ENCODE results near the gene KREMEN1. TPM values are rescaled to one million over a fixed set of nuclear protein-coding genes. Genes with fewer than 3 reads are reported as not detected.

KREMEN1 gene
- total and polyA plus RNA-seq, 2 donors (not counting 1 experiment from before 2014, with no cell fraction given), result 0.01 TPM; not detected in 1

DNA sequence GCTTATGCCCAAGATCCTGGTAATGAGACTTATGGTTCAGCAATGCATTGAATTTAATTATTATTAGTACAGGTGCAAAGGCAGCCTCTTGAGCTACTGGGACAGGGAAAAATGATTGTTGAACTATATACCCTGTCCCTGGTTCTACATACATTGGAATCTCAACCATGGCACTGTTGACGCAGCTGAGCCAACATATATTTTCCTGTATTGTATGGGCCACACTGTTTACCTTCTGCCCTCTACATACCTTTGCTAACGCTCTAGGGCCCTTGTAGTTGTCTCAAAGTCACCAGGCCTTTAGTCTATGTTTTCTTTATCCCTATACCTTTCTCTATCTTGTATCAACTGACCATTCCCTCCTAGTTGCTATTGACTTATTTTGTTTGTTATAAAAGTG lies 22.6 kb downstream of the KREMEN1 start:
- H3K27ac ChIP-seq (ENCODE audit: low read length in 2 of 2), result no peak overlapping the region
- H3K9me3 ChIP-seq (ENCODE audit: control extremely low read depth in 1 of 3, control insufficient read depth in 2 of 3, insufficient read depth in 1 of 3, low read length in 2 of 3), result no peaks in the 10 kb centered on the region
- 100% methylated on average over 1 of the region's 2 CpGs for WGBS (ENCODE audit: insufficient coverage)
- ATAC-seq (ENCODE audit: low read depth), result no peak
- Mint-ChIP-seq H3K27me3 (peaks cover 15% of the 10 kb centered on the region), H3K4me1 (no peaks in the 10 kb centered on the region), H3K9me3 (ENCODE audit: insufficient read depth) (no peaks in the 10 kb centered on the region), H3K4me3 (no peak overlapping the region), H3K27ac (no peak overlapping the region)
- H4K20me1 ChIP-seq (ENCODE audit: control insufficient read depth, insufficient read depth, low read length, poor library complexity, severe bottlenecking), result no peaks in the 10 kb centered on the region
- peaks cover 0 to 9% (median 0%) of the 10 kb centered on the region in 4 experiments for H3K27me3 ChIP-seq (replicated peaks in 1 of 4; ENCODE audit: control extremely low read depth in 1 of 4, control insufficient read depth in 3 of 4, insufficient read depth in 4 of 4, low read length in 3 of 4)
- H3K4me3 ChIP-seq (ENCODE audit: control extremely low read depth in 1 of 5, extremely low read depth in 1 of 5, insufficient read depth in 1 of 5, low read depth in 2 of 5, low read length in 4 of 5), result no peak overlapping the region
- no peaks in the 10 kb centered on the region for H3K4me1 ChIP-seq (ENCODE audit: control insufficient read depth in 2 of 2, insufficient read depth in 2 of 2, low read length in 2 of 2)
- DNase-seq, result no peak
- H3K79me2 ChIP-seq (ENCODE audit: control insufficient read depth, insufficient read depth, low read length), result no peaks in the 10 kb centered on the region
- no peak overlapping the region for H3K9ac ChIP-seq (ENCODE audit: low read length)
- H3K36me3 ChIP-seq (replicated peaks in 1 of 2; ENCODE audit: control extremely low read depth in 1 of 2, control insufficient read depth in 1 of 2, extremely low read depth in 1 of 2, insufficient read depth in 2 of 2, low read length in 1 of 2), result no peaks in the 10 kb centered on the region
- intact Hi-C loops (cut with micrococcal nuclease), result no loop called here
- ChIA-PET CTCF (interaction anchor here (1.2 kb wide), 1 partner anchor 150 kb away, joined by 4 read pairs; no protein-coding TSS in a partner anchor), POLR2A (no interaction called here)
- no peak for TF ChIP-seq EZH2 (IDR thresholded peaks at IDR 0.05; ENCODE audit: borderline replicate concordance, insufficient read depth, low read depth, low read length, poor library complexity, severe bottlenecking)
- TF ChIP-seq, protein P1, sequence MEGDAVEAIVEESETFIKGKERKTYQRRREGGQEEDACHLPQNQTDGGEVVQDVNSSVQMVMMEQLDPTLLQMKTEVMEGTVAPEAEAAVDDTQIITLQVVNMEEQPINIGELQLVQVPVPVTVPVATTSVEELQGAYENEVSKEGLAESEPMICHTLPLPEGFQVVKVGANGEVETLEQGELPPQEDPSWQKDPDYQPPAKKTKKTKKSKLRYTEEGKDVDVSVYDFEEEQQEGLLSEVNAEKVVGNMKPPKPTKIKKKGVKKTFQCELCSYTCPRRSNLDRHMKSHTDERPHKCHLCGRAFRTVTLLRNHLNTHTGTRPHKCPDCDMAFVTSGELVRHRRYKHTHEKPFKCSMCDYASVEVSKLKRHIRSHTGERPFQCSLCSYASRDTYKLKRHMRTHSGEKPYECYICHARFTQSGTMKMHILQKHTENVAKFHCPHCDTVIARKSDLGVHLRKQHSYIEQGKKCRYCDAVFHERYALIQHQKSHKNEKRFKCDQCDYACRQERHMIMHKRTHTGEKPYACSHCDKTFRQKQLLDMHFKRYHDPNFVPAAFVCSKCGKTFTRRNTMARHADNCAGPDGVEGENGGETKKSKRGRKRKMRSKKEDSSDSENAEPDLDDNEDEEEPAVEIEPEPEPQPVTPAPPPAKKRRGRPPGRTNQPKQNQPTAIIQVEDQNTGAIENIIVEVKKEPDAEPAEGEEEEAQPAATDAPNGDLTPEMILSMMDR (IDR thresholded peaks at IDR 0.05), result no peak
- H3K4me2 ChIP-seq (replicated peaks; ENCODE audit: low read depth, low read length, poor library complexity, severe bottlenecking), result no peak overlapping the region
- H2AFZ ChIP-seq (ENCODE audit: insufficient read depth, low read depth, low read length, poor library complexity, severe bottlenecking), result no peak overlapping the region

DNA sequence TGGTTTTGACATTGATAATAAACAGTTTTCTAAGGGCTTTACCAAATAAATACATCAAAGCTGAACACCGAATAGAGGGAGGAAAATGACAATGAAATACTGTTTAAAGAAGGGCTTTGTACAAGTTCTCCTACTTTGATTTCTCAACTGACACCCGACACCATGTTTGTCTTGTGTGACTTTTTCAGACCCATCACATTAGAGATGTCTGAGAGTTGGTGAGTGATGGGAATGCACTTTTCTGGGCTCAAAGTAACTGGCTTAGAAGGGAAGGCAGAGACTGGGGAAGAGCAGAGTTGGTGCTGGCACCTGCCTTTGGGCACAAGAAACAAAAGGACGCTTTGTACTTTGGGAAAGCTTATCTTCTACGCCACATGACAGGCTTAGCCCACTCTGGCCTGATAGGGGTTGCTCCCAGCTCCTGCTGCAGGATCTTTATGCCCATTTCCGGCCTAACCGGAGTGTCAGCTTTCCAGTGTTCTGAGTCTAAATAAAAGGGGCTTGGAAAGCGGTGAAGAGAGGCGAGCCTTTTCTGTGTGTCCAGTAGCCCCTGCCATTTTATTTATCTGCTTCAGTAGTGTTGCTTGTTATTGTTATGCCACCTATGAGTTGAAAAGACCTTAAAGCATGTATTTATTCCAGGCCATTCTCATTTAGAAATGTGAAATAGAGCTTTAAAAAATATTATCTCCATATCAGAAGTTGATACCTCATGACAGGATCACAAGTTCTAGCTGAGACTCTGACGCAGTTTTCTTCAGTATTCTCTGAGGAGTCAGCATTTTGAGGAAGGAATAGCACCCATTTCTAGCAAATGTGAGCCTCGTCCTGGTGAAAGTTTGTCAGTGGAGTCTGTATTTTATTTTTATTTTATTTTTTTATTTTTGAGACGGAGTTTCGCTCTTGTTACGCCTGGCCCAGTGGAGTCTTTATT lies 24.2 kb downstream of the KREMEN1 start:
- ATAC-seq (ENCODE audit: low read depth) (no peak), DNase-seq (no peak)
- H3K27me3 Mint-ChIP-seq, result peaks cover 10% of the 10 kb centered on the region
- Histone ChIP-seq H3K9me3 (ENCODE audit: control extremely low read depth in 1 of 3, control insufficient read depth in 2 of 3, insufficient read depth in 1 of 3, low read length in 2 of 3) (no peaks in the 10 kb centered on the region), H3K79me2 (ENCODE audit: control insufficient read depth, insufficient read depth, low read length) (no peaks in the 10 kb centered on the region), H3K27ac (ENCODE audit: low read length in 2 of 2) (no peak overlapping the region), H4K20me1 (ENCODE audit: control insufficient read depth, insufficient read depth, low read length, poor library complexity, severe bottlenecking) (no peaks in the 10 kb centered on the region), H3K4me3 (ENCODE audit: control extremely low read depth in 1 of 5, extremely low read depth in 1 of 5, insufficient read depth in 1 of 5, low read depth in 2 of 5, low read length in 4 of 5) (no peak overlapping the region), H3K36me3 (replicated peaks in 1 of 2; ENCODE audit: control extremely low read depth in 1 of 2, control insufficient read depth in 1 of 2, extremely low read depth in 1 of 2, insufficient read depth in 2 of 2, low read length in 1 of 2) (no peaks in the 10 kb centered on the region), H3K4me2 (replicated peaks; ENCODE audit: low read depth, low read length, poor library complexity, severe bottlenecking) (no peak overlapping the region), H3K4me1 (ENCODE audit: control insufficient read depth in 2 of 2, insufficient read depth in 2 of 2, low read length in 2 of 2) (no peaks in the 10 kb centered on the region), H2AFZ (ENCODE audit: insufficient read depth, low read depth, low read length, poor library complexity, severe bottlenecking) (no peak overlapping the region), H3K9ac (ENCODE audit: low read length) (no peak overlapping the region), H3K27me3 (replicated peaks in 1 of 4; ENCODE audit: control extremely low read depth in 1 of 4, control insufficient read depth in 3 of 4, insufficient read depth in 4 of 4, low read length in 3 of 4) (peaks cover 0 to 9% (median 0%) of the 10 kb centered on the region in 4 experiments)
- no peaks in the 10 kb centered on the region for H3K4me1 Mint-ChIP-seq
- H3K9me3 Mint-ChIP-seq (ENCODE audit: insufficient read depth), result no peaks in the 10 kb centered on the region
- POLR2A ChIA-PET, result no interaction called here
- TF ChIP-seq, protein P1 (IDR thresholded peaks at IDR 0.05), result no peak
- no peak for TF ChIP-seq EZH2 (IDR thresholded peaks at IDR 0.05; ENCODE audit: borderline replicate concordance, insufficient read depth, low read depth, low read length, poor library complexity, severe bottlenecking)
- no peak overlapping the region for H3K27ac Mint-ChIP-seq
- CTCF ChIA-PET, result no interaction called here
- 96% methylated on average over 5 of the region's 13 CpGs for WGBS (ENCODE audit: insufficient coverage)
- H3K4me3 Mint-ChIP-seq, result no peak overlapping the region
- intact Hi-C loops (cut with micrococcal nuclease), result no loop called here
